Urinary bladder (tissue), 4 donors: Measurements from ENCODE around the gene PMF1. TPM values are rescaled to one million over a fixed set of nuclear protein-coding genes. Genes with fewer than 3 reads are reported as not detected.
"Not testable (repeated sequence)": the region's sequence is repeated elsewhere in the genome, so short reads cannot be mapped to it uniquely, and the experiment has no call there.

Experiments
- DNase-seq: peaks from one replicate; pipeline ENCODE4 v3.0.0-alpha.2; 2015; ENCODE audit errors: extremely low spot score
- H3K27ac ChIP-seq: one replicate; pipeline ENCODE4 v1.5.1; 2013; ENCODE audit warnings: low read depth, mild to moderate bottlenecking, moderate library complexity
- H3K36me3 ChIP-seq: one replicate; pipeline ENCODE4 v1.6.1; 2013; ENCODE audit warnings: mild to moderate bottlenecking, moderate library complexity; ENCODE audit not compliant: insufficient read depth
- H3K4me1 ChIP-seq: one replicate; pipeline ENCODE4 v1.6.1; 2013; ENCODE audit warnings: mild to moderate bottlenecking, moderate library complexity; ENCODE audit not compliant: insufficient read depth
- H3K4me3 ChIP-seq: one replicate; pipeline ENCODE4 v1.5.1; 2013; ENCODE audit warnings: low read depth, low read length
- WGBS: extraction: QIAGEN DNeasy Blood & Tissue Kit; methylation state at CpG from one replicate; pipeline ENCODE4 v1.1.7; 2013; 5-methylcytosine and 5-hydroxymethylcytosine counted together
- polyA plus RNA-seq: library from polyadenylated mRNA; stranded (reverse); fragments of 200-250 nt; gene quantifications from one replicate; pipeline ENCODE4 v1.2.3, GENCODE V29; 2013
- total RNA-seq: library from RNA; depleted of rRNA; stranded (reverse); fragments of >200 nt; gene quantifications from one replicate; pipeline ENCODE4 v1.2.3, GENCODE V29; 2014
- donor health status: healthy with polysubstance abuse.
- donor health status: healthy.

Gene PMF1
- total and polyA plus RNA-seq, 2 donors: 36.9 to 65.6 TPM

- Histone ChIP-seq H3K36me3 (no peaks in the 10 kb centered on the region), H3K4me3 (peak overlapping the region; percentile 54), H3K4me1 (no peaks in the 10 kb centered on the region), H3K27ac (peak overlapping the region; percentile 48)
- WGBS: 83% methylated on average over 9 of the region's 9 CpGs
- no peak for DNase-seq
Observed at GRCh38 chr1:156212130-156212529, 677 bp upstream of the PMF1 start.

DNA sequence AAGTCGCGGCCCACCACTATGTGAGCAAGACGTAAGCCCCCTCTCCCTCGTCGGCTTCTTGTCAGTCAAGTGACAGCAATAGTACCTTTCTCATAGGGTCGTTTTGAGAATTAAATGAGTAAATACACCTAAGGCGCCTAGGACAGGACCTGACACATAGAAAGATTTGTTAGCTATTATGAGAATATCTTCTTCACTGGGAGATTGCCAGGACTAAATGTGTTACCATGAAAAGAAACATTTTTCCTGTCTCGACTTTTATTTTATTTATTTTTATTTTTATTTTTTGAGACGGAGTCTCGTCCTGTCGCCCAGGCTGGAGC lies 798 bp downstream of the PMF1 start:
- H3K36me3 ChIP-seq: no peaks in the 10 kb centered on the region
- peak overlapping the region; percentile 54 for H3K4me3 ChIP-seq
- no peaks in the 10 kb centered on the region for H3K4me1 ChIP-seq
- H3K27ac ChIP-seq: peak overlapping the region; percentile 49
- no peak for DNase-seq
- WGBS: 14% methylated on average over 11 of the region's 11 CpGs

DNA sequence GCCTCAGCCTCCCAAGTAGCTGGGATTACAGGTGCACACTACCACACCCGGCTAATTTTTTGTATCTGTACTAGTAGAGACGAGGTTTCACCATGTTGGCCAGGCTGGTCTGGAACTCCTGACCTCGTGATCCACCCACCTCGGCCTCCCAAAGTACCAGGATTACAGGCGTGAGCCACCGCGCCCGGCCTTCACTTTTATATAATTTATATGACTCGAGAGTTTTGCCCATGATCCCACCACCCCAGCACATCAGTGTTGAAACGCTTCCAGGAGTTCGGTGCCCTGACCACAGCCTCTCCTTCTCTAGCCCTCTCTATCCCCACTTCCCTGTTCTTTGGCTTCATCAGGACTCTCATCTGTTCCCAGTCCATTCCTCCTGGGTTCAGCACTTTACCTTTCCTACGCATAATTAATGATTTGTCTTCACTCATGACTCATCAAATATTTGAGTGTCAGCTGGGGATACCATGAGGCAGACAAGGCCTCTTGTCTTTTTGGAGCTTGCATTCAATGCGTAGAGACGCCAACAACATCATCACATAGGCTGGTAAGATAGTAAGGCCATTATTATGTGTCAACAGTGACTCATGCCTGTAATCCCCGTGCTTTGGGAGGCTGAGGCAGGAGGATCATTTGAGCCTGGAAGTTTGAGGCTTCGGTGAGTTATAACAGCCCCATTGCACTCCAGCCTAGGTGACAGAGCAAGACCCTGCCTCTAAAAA lies 1.4 kb downstream of the PMF1 start:
- Histone ChIP-seq H3K36me3 (no peaks in the 10 kb centered on the region), H3K4me3 (no peak overlapping the region), H3K27ac (no peak overlapping the region), H3K4me1 (no peaks in the 10 kb centered on the region)
- WGBS: 82% methylated on average over 16 of the region's 16 CpGs
- DNase-seq: no peak

DNA sequence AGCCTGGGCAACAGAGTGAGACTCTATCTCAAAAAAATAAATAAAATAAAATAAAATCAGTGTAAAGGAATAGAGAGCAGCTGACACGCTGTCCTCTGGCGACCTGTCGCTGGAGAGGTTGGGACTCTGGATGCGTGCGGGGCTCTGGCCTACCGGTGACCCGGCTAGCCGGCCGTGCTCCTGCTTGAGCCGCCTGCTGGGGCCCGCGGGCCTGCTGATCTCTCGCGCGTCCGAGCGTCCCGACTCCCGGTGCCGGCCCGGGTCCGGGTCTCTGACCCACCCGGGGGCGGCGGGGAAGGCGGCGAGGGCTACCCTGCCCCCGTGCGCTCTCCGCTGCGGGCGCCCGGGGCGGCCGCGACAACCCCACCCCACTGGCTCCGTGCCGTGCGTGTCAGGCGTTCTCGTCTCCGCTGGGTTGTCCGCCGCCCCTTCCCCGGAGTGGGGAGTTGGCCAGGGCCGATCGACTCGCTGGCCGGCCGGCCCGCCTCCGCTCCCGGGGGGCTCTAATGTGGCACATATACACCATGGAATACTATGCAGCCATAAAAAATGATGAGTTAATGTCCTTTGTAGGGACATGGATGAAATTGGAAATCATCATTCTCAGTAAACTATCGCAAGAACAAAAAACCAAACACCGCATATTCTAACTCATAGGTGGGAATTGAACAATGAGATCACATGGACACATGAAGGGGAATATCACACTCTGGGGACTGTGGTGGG lies 3.7 kb downstream of the PMF1 start:
- H3K4me1 ChIP-seq, H3K27ac ChIP-seq, H3K4me3 ChIP-seq, DNase-seq, H3K36me3 ChIP-seq: not testable (repeated sequence)
- 92% methylated on average over 55 of the region's 55 CpGs for WGBS

DNA sequence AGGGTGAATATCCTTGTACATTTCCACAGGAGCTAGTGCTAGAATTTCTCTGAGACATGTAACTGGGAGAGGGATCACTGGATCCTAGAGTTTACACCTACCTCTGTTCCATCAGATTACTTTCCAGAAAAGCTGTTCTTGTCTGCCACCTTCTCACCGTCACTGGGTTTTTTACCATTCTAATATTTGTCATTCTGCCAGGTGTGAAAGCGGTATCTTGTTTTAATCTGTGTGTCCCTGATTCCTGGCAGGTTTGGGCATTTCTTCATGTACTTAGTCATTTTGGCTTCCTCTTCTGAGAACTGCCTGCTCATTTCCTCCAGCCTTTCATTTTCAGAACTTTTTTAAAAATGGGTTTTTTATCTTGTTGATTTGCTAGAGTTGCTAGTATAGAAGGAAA lies 5.1 kb downstream of the PMF1 start:
- Histone ChIP-seq H3K36me3 (no peaks in the 10 kb centered on the region), H3K4me3 (no peak overlapping the region), H3K27ac (no peak overlapping the region), H3K4me1 (no peaks in the 10 kb centered on the region)
- WGBS: 58% methylated on average over 2 of the region's 2 CpGs
- DNase-seq: no peak

- 96% methylated on average over 9 of the region's 9 CpGs for WGBS
- DNase-seq: no peak
- H3K36me3 ChIP-seq: no peaks in the 10 kb centered on the region
- no peak overlapping the region for H3K27ac ChIP-seq
- H3K4me3 ChIP-seq: no peak overlapping the region
- no peaks in the 10 kb centered on the region for H3K4me1 ChIP-seq
Observed at GRCh38 chr1:156220226-156220625, 7.4 kb downstream of the PMF1 start.

- Histone ChIP-seq H3K27ac (no peak overlapping the region), H3K4me1 (no peaks in the 10 kb centered on the region), H3K4me3 (no peak overlapping the region), H3K36me3 (no peaks in the 10 kb centered on the region)
- DNase-seq: no peak
- WGBS: 93% methylated on average over 13 of the region's 13 CpGs
Observed at GRCh38 chr1:156221986-156222692, 9.3 kb downstream of the PMF1 start.

GRCh38 chr1:156225677-156226014 lies 12.8 kb downstream of the PMF1 start:
- Histone ChIP-seq H3K4me1 (no peaks in the 10 kb centered on the region), H3K4me3 (no peak overlapping the region), H3K36me3 (no peaks in the 10 kb centered on the region), H3K27ac (no peak overlapping the region)
- no peak for DNase-seq
- 16% methylated on average over 2 of the region's 2 CpGs for WGBS

DNA sequence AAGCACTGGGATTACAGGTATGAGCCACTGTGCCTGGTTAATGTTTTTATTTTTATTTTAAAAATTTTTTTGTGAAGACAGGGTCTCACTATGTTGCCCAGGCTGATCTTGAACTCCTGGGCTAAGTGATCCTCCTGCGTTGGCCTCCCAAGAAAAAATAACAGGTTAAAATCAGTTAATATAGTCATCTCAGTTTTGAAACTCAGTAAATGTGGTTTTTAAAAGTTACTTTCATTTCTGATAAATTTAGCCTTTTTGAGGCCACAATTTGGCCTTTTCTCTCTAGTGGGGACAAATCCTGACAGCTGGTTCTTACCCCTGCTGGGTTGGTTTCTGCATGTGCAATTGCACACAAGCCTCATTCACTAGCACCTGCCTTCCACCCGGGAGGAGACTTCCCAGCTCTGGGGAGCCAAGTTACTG lies 13.3 kb downstream of the PMF1 start:
- Histone ChIP-seq H3K4me3 (no peak overlapping the region), H3K27ac (no peak overlapping the region), H3K4me1 (no peaks in the 10 kb centered on the region), H3K36me3 (no peaks in the 10 kb centered on the region)
- DNase-seq: no peak
- 84% methylated on average over 2 of the region's 2 CpGs for WGBS

DNA sequence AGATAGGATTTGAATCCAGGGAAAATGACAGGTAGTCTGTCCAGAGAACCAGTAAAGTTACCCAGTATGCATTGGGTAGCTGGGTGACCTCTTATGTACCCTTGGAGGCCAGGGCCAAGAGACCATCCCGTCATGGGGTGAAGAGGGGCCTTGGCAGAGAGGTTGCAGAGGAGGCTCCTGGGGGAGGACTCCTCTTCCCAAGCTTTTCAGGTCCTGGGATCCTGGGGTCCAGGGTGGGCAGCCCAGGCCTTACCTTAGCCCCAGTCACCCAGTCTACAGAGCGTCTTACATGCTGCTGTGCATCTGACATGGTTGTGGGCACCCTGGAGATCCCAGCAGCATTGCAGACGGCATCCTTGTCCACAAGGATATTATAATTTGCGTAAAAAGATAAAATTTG lies 14.0 kb downstream of the PMF1 start:
- WGBS: 88% methylated on average over 4 of the region's 4 CpGs
- Histone ChIP-seq H3K4me1 (no peaks in the 10 kb centered on the region), H3K4me3 (no peak overlapping the region), H3K27ac (no peak overlapping the region), H3K36me3 (no peaks in the 10 kb centered on the region)
- no peak for DNase-seq

GRCh38 chr1:156228501-156228900 lies 15.7 kb downstream of the PMF1 start:
- H3K27ac ChIP-seq: no peak overlapping the region
- H3K36me3 ChIP-seq: no peaks in the 10 kb centered on the region
- 78% methylated on average over 7 of the region's 7 CpGs for WGBS
- DNase-seq: no peak
- no peaks in the 10 kb centered on the region for H3K4me1 ChIP-seq
- no peak overlapping the region for H3K4me3 ChIP-seq

GRCh38 chr1:156229809-156230472 lies 17.1 kb downstream of the PMF1 start:
- no peak for DNase-seq
- no peak overlapping the region for H3K4me3 ChIP-seq
- no peaks in the 10 kb centered on the region for H3K4me1 ChIP-seq
- H3K36me3 ChIP-seq: no peaks in the 10 kb centered on the region
- H3K27ac ChIP-seq: no peak overlapping the region
- 74% methylated on average over 11 of the region's 11 CpGs for WGBS

DNA sequence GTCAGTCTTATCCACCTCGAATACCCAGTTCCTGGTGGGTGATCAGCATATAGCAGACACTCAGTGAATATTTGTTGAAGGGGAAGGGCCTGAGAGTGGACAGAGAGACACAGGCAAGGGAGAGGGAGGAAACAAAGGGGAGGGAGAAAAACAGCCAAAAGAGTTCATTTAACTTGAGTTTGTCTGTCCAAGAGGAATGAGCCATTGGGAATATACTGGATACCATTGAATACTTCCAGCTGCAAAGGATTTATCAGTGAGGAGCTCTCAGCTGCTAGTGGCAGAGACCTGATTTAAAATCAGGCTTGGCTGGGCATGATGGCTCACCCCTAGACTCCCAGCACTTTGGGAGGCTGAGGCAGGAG lies 17.6 kb downstream of the PMF1 start:
- DNase-seq: no peak
- no peaks in the 10 kb centered on the region for H3K36me3 ChIP-seq
- H3K4me3 ChIP-seq: no peak overlapping the region
- H3K4me1 ChIP-seq: no peaks in the 10 kb centered on the region
- 77% methylated on average over 1 of the region's 1 CpG for WGBS
- no peak overlapping the region for H3K27ac ChIP-seq
